Endothelial cell (in vitro differentiated cells): Measurements from ENCODE around the gene OR2W1. TPM values are rescaled to one million over a fixed set of nuclear protein-coding genes. Genes with fewer than 3 reads are reported as not detected.

ENCODE experiments used
- DNase-seq: peaks from one replicate; pipeline ENCODE4 v3.0.0; 2021; ENCODE audit warnings: low spot score
- H3K27ac Mint-ChIP-seq: one replicate; pipeline ENCODE4 v1.8.0; 2021; ENCODE audit warnings: mixed read lengths, inconsistent platforms; ENCODE audit not compliant: unreplicated experiment
- H3K27me3 Mint-ChIP-seq: one replicate; pipeline ENCODE4 v1.8.0; 2021; ENCODE audit warnings: mild to moderate bottlenecking, moderate library complexity, mixed read lengths, inconsistent platforms; ENCODE audit not compliant: unreplicated experiment
- H3K36me3 Mint-ChIP-seq: one replicate; pipeline ENCODE4 v1.8.0; 2021; ENCODE audit warnings: mild to moderate bottlenecking, low read depth, mixed read lengths, inconsistent platforms; ENCODE audit not compliant: unreplicated experiment
- H3K4me1 Mint-ChIP-seq: one replicate; pipeline ENCODE4 v1.8.0; 2021; ENCODE audit warnings: mild to moderate bottlenecking, mixed read lengths, inconsistent platforms; ENCODE audit not compliant: unreplicated experiment
- H3K4me3 Mint-ChIP-seq: one replicate; pipeline ENCODE4 v1.8.0; 2021; ENCODE audit warnings: mild to moderate bottlenecking, mixed read lengths, inconsistent platforms; ENCODE audit not compliant: unreplicated experiment
- H3K9me3 Mint-ChIP-seq: one replicate; pipeline ENCODE4 v1.8.0; 2021; ENCODE audit warnings: mixed read lengths, inconsistent platforms; ENCODE audit not compliant: unreplicated experiment
- CTCF ChIP-seq: fragments of 200-600 bp; sonication (generic); IDR thresholded peaks from one replicate; pipeline ENCODE4 v1.5.0; 2021; ENCODE audit warnings: antibody characterized with exemption; ENCODE audit not compliant: unreplicated experiment
- total RNA-seq: library from RNA; stranded (reverse); fragmentation: NEBNext Ultra II Directional; extraction: Animal tissue kit (Norgen Biotek cat#: 25700); gene quantifications from one replicate; pipeline ENCODE4 v1.2.1, GENCODE V29; 2021; ENCODE audit not compliant: unreplicated experiment

The OR2W1 gene
- total RNA-seq, 1 donor from 2014 or later, result not detected

- H3K4me1 Mint-ChIP-seq, result no peaks in the 10 kb centered on the region
Measured at GRCh38 chr6:29079203-29079602, 34.2 kb upstream of the OR2W1 start.

GRCh38 chr6:29071831-29072723 is 27.1 kb upstream of the OR2W1 start:
- peak; percentile 52 for DNase-seq
- Mint-ChIP-seq H3K27me3 (no peaks in the 10 kb centered on the region), H3K27ac (no peak overlapping the region), H3K9me3 (no peaks in the 10 kb centered on the region), H3K36me3 (no peaks in the 10 kb centered on the region), H3K4me3 (no peak overlapping the region), H3K4me1 (no peaks in the 10 kb centered on the region)
- peak; percentile 85 for TF ChIP-seq CTCF

More at GRCh38 chr6:29079203-29079602, 34.2 kb upstream of the OR2W1 start:
- H3K9me3 Mint-ChIP-seq, result no peaks in the 10 kb centered on the region
- peaks cover 1% of the 10 kb centered on the region for H3K27me3 Mint-ChIP-seq
- H3K27ac Mint-ChIP-seq, result no peak overlapping the region
- TF ChIP-seq CTCF, result no peak
- no peak overlapping the region for H3K4me3 Mint-ChIP-seq
- no peak for DNase-seq
- no peaks in the 10 kb centered on the region for H3K36me3 Mint-ChIP-seq

GRCh38 chr6:29051680-29052079 is 6.7 kb upstream of the OR2W1 start:
- no peaks in the 10 kb centered on the region for H3K9me3 Mint-ChIP-seq
- H3K27ac Mint-ChIP-seq, result no peak overlapping the region
- H3K4me3 Mint-ChIP-seq, result no peak overlapping the region
- H3K27me3 Mint-ChIP-seq, result no peaks in the 10 kb centered on the region
- H3K36me3 Mint-ChIP-seq, result no peaks in the 10 kb centered on the region
- H3K4me1 Mint-ChIP-seq, result no peaks in the 10 kb centered on the region
- TF ChIP-seq CTCF, result no peak
- DNase-seq, result no peak

GRCh38 chr6:29035951-29036350 is 9.0 kb downstream of the OR2W1 start:
- no peak for DNase-seq

More at GRCh38 chr6:29035951-29036350, 9.0 kb downstream of the OR2W1 start:
- TF ChIP-seq CTCF, result no peak
- Mint-ChIP-seq H3K36me3 (no peaks in the 10 kb centered on the region), H3K27ac (no peak overlapping the region), H3K27me3 (no peaks in the 10 kb centered on the region), H3K4me3 (no peak overlapping the region), H3K4me1 (no peaks in the 10 kb centered on the region), H3K9me3 (no peaks in the 10 kb centered on the region)
